K562 treated with DMSO at 1 percent for 24 hours (cell line): ENCODE measurements around the gene ATP6V0A1. TPM values are rescaled to one million over a fixed set of nuclear protein-coding genes. Genes with fewer than 3 reads are reported as not detected.

Source experiments
- total RNA-seq: library from RNA; unstranded; fragments of 300-600 nt; gene quantifications from 2 replicates; pipeline ENCODE4 v1.2.3, GENCODE V29; 2022; ENCODE audit warnings: low read depth; ENCODE audit not compliant: insufficient read depth

The ATP6V0A1 gene
- 64.8 and 65.7 TPM in 2 replicates for total RNA-seq

DNA sequence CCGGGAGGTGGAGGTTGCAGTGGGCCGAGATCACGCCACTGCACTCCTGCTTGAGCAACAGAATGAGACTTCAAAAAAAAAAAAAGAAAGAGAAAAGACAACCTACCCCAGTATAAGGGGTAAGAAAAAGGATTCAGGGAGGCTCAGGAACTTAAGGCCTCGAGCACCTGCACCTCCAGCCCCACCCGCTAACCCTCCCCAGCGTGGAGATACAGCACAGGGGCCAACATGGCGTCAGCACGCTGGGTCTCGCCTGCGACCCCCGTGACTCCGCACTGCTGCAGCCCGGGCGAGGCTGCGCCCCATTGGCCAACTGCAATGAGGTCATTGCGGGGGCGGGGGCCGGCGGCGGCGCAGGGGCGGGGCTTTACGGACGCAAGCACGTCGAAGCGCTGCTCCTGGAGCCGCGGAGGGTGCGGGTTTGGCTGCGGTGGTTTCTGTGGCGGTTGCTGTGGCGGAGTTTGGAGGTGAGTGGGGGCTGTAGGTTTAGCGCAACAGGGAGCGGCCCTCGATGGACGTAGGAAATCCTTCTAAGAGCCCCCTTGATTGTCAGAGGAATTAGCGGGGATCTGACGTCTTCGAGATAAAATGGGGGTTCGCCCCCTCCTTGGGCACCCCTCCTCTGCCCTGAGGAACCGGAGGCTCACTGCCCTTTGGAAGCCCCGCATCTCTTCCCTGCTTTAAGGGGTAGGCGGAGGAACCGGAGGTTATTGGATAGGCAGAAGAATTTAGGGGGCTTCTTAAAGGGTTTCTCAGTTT lies at the start of gene ATP6V0A1:
Gene ATP6V0A1, plus strand, starts transcription at position 382 of the 759 bp plus-strand sequence. CDS start 2,017 bp downstream, outside the sequence.

DNA sequence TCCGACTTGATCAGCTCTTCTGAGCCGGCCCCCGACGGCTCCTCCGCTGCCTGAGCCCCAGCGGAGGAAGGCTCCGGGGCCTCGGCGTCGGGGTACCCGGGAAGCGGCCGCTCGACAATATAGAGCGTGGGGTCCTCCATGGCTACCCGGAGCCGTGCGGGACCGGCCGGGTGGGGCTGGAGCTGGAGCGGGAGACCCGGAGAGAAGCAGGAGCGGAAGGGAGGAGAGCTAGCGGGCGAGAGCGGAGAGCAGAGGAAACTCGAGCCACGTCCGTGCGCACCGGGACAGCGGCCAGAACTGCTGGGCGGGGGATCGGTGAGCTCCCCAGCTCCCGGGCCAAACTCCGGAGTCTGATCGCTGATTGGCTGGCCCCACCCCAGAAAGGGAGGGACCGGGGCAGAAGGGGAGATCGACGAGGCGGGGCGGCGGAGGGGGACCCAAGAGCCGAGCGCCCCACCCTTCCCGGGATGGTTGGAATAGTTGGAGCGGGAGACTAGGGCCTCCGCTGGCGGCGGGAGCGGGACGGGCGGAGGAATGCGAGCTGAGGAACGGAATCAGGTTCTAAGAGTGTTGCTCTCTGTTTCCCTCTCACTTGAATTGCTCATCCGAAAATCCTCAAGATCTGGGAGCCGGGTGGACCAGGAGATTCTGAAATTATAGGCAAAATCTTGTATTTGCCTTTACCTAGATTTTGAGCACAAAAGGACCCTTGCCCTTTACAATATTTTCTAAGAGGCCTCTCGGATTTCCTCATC lies 35.5 kb upstream of the ATP6V0A1 start, which contains the start of gene CAVIN1:
Gene CAVIN1, minus strand, starts transcription at position 299 of the 755 bp plus-strand sequence. Its CDS starts 159 bp downstream, at position 140.

DNA sequence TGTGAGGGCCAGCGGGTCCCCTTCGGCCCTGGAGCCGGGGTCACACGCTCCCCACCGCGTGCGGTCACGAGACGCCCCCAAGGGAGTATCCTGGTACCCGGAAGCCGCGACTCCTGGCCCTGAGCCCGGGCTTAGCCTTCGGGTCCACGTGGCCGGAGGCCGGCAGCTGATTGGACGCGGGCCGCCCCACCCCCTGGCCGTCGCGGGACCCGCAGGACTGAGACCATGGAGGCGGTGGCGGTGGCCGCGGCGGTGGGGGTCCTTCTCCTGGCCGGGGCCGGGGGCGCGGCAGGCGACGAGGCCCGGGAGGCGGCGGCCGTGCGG lies 77.3 kb downstream of the ATP6V0A1 start, which contains the start of gene NAGLU:
Gene NAGLU, plus strand, starts transcription at position 194 of the 324 bp plus-strand sequence. Its CDS starts 32 bp downstream, at position 226.

DNA sequence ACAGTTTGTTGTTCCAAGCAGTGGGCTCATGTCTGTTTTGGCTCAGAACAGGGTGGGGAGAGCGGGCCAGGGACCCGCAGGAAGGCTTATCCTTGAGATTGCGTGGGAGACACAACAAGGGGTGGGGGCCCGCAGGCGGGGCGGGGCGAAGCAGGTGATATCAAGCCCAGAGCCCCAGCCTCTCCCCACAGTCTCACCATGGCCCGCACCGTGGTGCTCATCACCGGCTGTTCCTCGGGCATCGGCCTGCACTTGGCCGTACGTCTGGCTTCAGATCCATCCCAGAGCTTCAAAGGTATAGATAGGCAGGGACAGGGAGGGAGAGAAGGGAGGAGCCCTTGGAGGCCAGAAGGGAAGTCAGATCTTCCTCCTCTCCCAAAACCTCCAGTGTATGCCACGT lies 94.1 kb downstream of the ATP6V0A1 start, which contains the start of gene HSD17B1:
Gene HSD17B1, plus strand, starts transcription at position 188 of the 400 bp plus-strand sequence. Its CDS starts 11 bp downstream, at position 199.

DNA sequence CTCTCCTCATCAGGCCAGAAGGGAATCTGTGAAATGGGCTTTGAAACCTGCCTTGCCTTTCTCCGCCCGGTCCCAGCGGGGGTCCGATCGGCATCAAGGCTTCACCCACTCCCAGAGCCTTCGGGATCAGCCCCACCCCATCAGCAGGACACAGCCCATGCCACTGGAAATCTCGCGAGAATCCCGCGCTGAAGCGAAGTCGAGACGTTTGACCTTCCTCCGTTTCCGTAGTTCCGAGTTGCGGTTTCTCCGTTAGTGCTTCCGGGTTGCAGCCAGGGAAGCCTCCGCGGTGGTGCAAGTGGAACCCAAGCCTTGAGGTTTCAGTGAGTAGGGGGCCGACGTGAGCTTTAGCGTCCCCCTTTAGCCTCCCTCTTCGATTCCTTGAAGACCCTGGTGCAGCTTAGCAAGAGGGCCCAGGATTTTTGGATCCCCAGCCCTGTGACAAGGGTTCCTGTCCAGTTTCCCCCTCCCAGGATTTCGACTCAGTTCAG lies 103.3 kb downstream of the ATP6V0A1 start, which contains the start of gene COASY:
Gene COASY, plus strand, starts transcription at position 252 of the 491 bp plus-strand sequence. CDS start 475 bp downstream, outside the sequence.

DNA sequence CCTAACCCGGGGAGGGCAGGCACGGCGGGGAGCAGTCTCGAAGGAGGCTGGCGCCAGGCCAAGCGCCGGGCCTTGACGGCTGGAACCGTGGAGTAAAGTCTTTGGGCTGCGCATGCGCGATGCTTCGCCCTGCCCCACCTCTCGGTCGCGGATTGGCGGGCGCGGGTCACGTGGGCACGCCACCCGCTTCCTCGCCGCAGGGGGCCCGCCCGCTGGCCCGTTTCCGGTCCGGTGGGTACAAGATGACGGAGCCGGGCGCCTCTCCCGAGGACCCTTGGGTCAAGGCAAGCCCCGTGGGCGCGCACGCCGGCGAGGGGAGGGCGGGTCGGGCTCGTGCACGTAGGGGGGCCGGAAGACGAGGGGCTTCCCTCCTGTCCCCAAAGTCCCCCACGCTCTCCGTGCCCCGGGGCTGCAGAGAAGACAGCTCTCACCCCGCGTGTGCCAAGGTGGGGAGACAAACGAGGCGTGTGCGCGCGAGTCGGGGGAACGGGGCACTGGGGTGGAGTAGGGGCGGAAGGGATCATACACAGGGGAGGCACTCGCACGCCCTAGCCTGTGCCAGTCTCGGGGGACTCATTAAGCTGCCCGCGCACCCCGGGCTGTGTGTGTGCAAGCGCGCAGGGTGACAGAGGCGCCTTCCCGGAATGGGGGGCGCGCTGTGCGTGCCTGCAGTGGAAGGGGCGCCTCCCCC lies 108.3 kb downstream of the ATP6V0A1 start, which contains the start of gene MLX:
Gene MLX, plus strand, starts transcription at position 218 of the 691 bp plus-strand sequence. Its CDS starts 25 bp downstream, at position 243.

Other genes with a start within 250 kb of the ATP6V0A1 start
- gene STAT5B, start 182.5 kb upstream of the ATP6V0A1 start, total RNA-seq: 68.1 and 71.7 TPM in 2 replicates
- 115 and 116 TPM in 2 replicates for gene STAT5A, start 170.4 kb upstream of the ATP6V0A1 start, total RNA-seq
- gene STAT3, start 70.4 kb upstream of the ATP6V0A1 start, total RNA-seq: 73.6 and 78.5 TPM in 2 replicates
- 84.8 and 91.7 TPM in 2 replicates for gene CAVIN1, start 35.6 kb upstream of the ATP6V0A1 start, total RNA-seq
- gene NAGLU, start 77.4 kb downstream of the ATP6V0A1 start, total RNA-seq: 23.6 and 24.1 TPM in 2 replicates
- 7.3 and 15.9 TPM in 2 replicates for gene HSD17B1, start 94.0 kb downstream of the ATP6V0A1 start, total RNA-seq
- 129 and 133 TPM in 2 replicates for gene COASY, start 103.3 kb downstream of the ATP6V0A1 start, total RNA-seq
- gene MLX, start 108.2 kb downstream of the ATP6V0A1 start, total RNA-seq: 40.3 and 43.2 TPM in 2 replicates
- gene PSMC3IP, start 118.9 kb downstream of the ATP6V0A1 start, total RNA-seq: 45.6 and 52.2 TPM in 2 replicates
- 25.5 and 26.8 TPM in 2 replicates for gene RETREG3, start 150.5 kb downstream of the ATP6V0A1 start, total RNA-seq
- 193 and 202 TPM in 2 replicates for gene TUBG1, start 150.8 kb downstream of the ATP6V0A1 start, total RNA-seq
- not detected in 2 replicates for gene TUBG2, start 200.4 kb downstream of the ATP6V0A1 start, total RNA-seq
- gene PLEKHH3, start 218.1 kb downstream of the ATP6V0A1 start, total RNA-seq: 60.2 and 68.6 TPM in 2 replicates
- gene CCR10, start 223.0 kb downstream of the ATP6V0A1 start, total RNA-seq: 14.6 and 19.4 TPM in 2 replicates
- gene CNTNAP1, start 223.7 kb downstream of the ATP6V0A1 start, total RNA-seq: 3.1 TPM in 2 replicates